Skeletal muscle satellite cell (primary cell): ENCODE measurements around the gene SAMD4A.
"Not testable (repeated sequence)": the region's sequence is repeated elsewhere in the genome, so short reads cannot be mapped to it uniquely, and the experiment has no call there.

Source experiments
- H3K27me3 ChIP-seq: 2 replicates; pipeline ENCODE4 v1.7.0; 2013; ENCODE audit warnings: low read length; ENCODE audit not compliant: control insufficient read depth, insufficient read depth
- H3K36me3 ChIP-seq: 2 replicates; pipeline ENCODE4 v1.7.0; 2013; ENCODE audit warnings: mild to moderate bottlenecking, control low read depth, low read length; ENCODE audit not compliant: insufficient read depth
- H3K4me1 ChIP-seq: 2 replicates; pipeline ENCODE4 v1.7.0; 2013; ENCODE audit warnings: low read length; ENCODE audit not compliant: control insufficient read depth, insufficient read depth
- H3K4me2 ChIP-seq: 2 replicates; pipeline ENCODE4 v1.7.0; 2013; ENCODE audit warnings: mild to moderate bottlenecking, low read length
- H3K4me3 ChIP-seq: 2 replicates; pipeline ENCODE4 v1.7.0; 2013; ENCODE audit warnings: low read length
- H3K9ac ChIP-seq: 2 replicates; pipeline ENCODE4 v1.7.0; 2013; ENCODE audit warnings: mild to moderate bottlenecking, low read depth, low read length, moderate library complexity
- H3K9me3 ChIP-seq: replicated peaks from 2 replicates; pipeline ENCODE4 v1.7.0; 2013; ENCODE audit warnings: mild to moderate bottlenecking, control low read depth, low read length

Gene SAMD4A

DNA sequence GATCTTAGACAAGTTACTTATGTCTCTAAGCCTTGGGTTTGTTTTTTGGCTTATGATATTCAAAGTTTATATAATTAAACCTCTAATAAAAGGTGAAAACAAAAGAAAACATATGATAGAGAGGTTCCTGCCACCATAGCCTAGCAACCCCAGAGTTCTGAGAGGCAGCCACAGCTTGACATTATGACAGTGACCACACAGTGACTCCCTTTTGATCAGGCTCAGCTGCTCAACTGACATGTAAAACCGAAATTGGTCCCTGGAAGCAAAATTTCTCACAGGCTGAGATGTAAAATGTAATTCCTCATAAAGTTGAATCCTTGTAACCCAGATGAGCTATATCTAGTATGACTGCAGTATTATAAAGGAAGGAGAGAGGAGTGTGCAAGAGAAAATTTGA, 227.2 kb downstream of the SAMD4A start:
- H3K36me3 ChIP-seq, result peaks cover 13% of the 10 kb centered on the region
- peaks cover 11% of the 10 kb centered on the region for H3K4me1 ChIP-seq
- H3K9ac ChIP-seq, result no peak overlapping the region
- H3K4me3 ChIP-seq, result no peak overlapping the region
- H3K4me2 ChIP-seq, result no peak overlapping the region
- no peaks in the 10 kb centered on the region for H3K9me3 ChIP-seq
- H3K27me3 ChIP-seq, result no peaks in the 10 kb centered on the region

DNA sequence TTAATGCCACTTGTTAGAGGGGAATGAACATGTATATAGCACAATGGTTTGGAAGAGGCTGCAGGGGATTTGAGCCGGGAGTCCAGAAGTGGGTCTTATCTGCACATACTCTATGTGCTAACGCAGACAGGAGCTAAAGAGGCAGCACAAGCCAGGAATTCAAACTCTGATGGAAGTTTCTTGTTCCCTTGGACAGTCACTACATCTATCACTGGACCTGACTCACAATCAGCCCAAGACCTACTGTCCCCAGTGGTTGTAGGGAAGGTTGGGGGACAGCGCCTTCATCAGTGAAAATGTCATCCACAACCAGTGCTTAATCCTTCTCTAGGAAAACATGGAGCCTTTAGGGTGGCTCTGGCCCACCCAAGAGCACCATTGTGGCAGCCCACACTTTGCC, 227.9 kb downstream of the SAMD4A start:
- no peak overlapping the region for H3K4me3 ChIP-seq
- H3K4me1 ChIP-seq, result peaks cover 11% of the 10 kb centered on the region
- H3K9ac ChIP-seq, result no peak overlapping the region
- H3K36me3 ChIP-seq, result peaks cover 7% of the 10 kb centered on the region
- H3K4me2 ChIP-seq, result no peak overlapping the region
- H3K9me3 ChIP-seq, result no peaks in the 10 kb centered on the region
- no peaks in the 10 kb centered on the region for H3K27me3 ChIP-seq

DNA sequence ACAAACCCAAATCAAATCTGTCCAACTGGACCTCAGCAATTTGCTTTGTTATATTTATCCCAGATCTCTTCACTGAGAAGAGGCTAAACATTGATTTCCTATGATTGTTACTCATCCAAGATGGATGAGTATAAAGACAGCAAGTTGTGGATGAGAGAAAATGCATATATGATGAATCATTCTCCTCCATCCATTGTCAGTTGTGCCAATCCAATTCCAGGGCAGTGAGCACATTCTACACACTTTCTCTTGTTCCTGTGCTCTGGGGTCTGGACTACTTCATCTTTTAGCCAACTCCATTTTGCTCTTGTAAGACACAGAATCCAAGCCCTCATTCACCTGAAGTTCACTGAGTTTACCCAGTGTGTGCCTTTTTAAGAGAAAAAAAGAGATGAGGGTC, 230.0 kb downstream of the SAMD4A start:
- peaks cover 11% of the 10 kb centered on the region for H3K4me1 ChIP-seq
- peak overlapping the region; percentile 36 for H3K4me2 ChIP-seq
- H3K4me3 ChIP-seq, result no peak overlapping the region
- H3K9ac ChIP-seq, result no peak overlapping the region
- H3K27me3 ChIP-seq, result no peaks in the 10 kb centered on the region
- no peaks in the 10 kb centered on the region for H3K9me3 ChIP-seq
- no peaks in the 10 kb centered on the region for H3K36me3 ChIP-seq

DNA sequence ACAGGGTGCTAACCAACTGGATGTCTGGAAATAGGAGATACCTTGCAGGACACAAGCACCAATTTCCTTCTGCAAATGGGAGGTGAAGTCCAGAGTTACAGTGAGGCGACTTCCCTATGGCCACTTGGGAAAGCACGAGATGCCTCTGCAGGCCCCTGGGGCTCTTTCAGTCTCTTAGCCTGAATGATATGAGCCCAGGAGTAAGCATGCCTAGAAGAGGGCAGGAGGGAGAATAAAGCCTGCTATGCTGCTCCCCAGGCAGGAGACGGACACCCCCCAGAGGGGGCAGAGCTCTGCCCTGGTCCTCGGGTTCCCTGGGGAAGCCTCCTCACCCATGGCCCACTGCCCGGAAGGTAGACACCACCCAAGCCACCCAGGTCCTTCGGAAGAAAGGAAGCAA, 230.6 kb downstream of the SAMD4A start:
- no peaks in the 10 kb centered on the region for H3K27me3 ChIP-seq
- no peak overlapping the region for H3K4me3 ChIP-seq
- H3K9ac ChIP-seq, result no peak overlapping the region
- no peaks in the 10 kb centered on the region for H3K9me3 ChIP-seq
- H3K4me2 ChIP-seq, result no peak overlapping the region
- no peaks in the 10 kb centered on the region for H3K36me3 ChIP-seq
- peaks cover 11% of the 10 kb centered on the region for H3K4me1 ChIP-seq

DNA sequence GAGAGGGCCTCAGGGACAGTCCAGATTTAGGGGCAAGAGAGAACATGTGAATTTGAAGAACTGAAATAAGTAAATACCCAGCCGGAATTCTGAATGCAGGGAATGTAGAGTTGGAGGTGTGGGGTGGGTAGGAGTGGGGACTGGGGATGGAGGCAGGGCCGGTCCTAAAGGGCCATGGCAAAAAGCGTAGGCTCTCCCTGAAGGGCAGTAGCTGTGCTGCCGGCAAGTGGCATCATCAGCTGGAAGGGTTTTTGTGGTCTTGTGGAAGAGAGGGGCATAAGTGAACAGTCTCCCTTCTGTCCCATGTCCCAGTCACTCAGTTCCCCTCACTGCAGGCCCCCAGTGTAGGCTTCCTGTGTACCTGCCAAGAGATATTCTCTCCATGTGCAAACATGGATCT, 231.1 kb downstream of the SAMD4A start:
- no peak overlapping the region for H3K4me3 ChIP-seq
- peaks cover 4% of the 10 kb centered on the region for H3K27me3 ChIP-seq
- H3K9me3 ChIP-seq, result no peaks in the 10 kb centered on the region
- H3K9ac ChIP-seq, result no peak overlapping the region
- peaks cover 11% of the 10 kb centered on the region for H3K4me1 ChIP-seq
- no peak overlapping the region for H3K4me2 ChIP-seq
- no peaks in the 10 kb centered on the region for H3K36me3 ChIP-seq

DNA sequence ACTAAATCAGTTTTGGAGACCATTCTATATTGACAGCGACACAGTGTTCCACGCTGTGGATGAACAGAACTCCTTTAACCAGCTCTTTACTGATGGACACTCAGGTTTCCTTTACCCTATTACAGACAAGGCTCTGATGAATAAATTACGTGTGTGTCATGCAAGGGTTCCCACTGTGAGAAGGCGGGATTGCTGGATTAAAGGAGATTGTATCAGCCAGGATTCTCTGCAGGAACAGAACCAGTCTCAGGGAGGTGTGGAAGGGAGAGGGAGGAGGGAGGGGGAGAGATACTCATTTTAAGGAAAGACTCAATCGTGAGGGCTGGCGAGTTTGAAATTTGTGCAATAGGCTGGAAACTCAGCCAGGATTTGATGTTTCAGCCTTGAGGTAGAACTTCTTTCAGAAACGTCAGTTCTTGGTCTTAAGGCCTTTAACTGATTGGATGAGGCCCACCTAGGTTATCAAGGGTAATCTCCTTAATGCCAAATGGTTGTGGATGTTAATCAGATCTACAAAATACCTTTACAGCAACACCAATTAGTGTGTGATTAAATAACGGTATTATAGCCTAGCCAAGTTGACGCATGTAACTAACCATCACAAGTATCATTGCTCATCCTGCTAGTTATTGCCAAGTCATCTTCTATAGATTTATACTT, 231.7 kb downstream of the SAMD4A start:
- Histone ChIP-seq H3K27me3 (peaks cover 6% of the 10 kb centered on the region), H3K36me3 (no peaks in the 10 kb centered on the region), H3K4me2 (no peak overlapping the region), H3K4me1 (peaks cover 11% of the 10 kb centered on the region), H3K4me3 (no peak overlapping the region), H3K9me3 (no peaks in the 10 kb centered on the region), H3K9ac (no peak overlapping the region)

DNA sequence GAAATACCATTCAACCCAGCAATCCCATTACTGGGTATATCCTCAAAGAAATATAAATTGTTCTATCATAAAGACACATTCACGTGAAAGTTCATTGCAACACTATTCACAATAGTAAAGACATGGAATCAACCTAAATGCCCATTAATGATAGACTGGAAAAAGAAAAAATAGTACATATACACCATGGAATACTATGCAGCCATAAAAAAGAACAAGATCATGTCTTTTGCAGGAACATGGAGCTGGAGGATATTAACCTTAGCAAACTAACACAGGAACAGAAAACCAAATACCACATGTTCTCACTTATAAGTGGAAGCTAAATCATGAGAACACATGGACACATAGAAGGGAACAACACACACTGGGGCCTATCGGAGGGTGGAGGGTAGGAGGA, 234.6 kb downstream of the SAMD4A start:
- peaks cover 13% of the 10 kb centered on the region for H3K4me1 ChIP-seq
- not testable (repeated sequence) for H3K36me3 ChIP-seq, H3K27me3 ChIP-seq, H3K9me3 ChIP-seq, H3K4me3 ChIP-seq, H3K4me2 ChIP-seq, H3K9ac ChIP-seq

DNA sequence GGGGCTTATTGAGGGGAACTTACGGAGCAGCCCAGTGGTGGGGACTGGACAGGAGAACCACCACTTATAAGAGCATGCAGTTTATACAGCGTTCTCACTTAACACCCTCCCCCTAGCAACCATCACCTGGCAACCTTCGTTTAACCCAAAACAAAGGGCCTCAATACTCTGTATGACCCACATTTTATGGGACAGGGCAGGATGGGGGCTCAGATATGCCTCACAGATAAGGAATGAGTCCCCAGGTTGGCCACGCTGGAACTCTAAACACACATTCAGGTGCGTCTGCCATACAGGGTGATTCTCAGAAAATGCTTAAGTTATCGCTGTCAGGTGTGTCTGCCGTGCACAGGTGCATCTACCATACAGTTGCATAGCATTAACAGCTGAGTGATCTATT, 236.5 kb downstream of the SAMD4A start:
- peaks cover 4% of the 10 kb centered on the region for H3K4me1 ChIP-seq
- H3K9me3 ChIP-seq, result no peaks in the 10 kb centered on the region
- no peaks in the 10 kb centered on the region for H3K36me3 ChIP-seq
- H3K4me2 ChIP-seq, result no peak overlapping the region
- H3K4me3 ChIP-seq, result no peak overlapping the region
- peaks cover 6% of the 10 kb centered on the region for H3K27me3 ChIP-seq
- H3K9ac ChIP-seq, result no peak overlapping the region

DNA sequence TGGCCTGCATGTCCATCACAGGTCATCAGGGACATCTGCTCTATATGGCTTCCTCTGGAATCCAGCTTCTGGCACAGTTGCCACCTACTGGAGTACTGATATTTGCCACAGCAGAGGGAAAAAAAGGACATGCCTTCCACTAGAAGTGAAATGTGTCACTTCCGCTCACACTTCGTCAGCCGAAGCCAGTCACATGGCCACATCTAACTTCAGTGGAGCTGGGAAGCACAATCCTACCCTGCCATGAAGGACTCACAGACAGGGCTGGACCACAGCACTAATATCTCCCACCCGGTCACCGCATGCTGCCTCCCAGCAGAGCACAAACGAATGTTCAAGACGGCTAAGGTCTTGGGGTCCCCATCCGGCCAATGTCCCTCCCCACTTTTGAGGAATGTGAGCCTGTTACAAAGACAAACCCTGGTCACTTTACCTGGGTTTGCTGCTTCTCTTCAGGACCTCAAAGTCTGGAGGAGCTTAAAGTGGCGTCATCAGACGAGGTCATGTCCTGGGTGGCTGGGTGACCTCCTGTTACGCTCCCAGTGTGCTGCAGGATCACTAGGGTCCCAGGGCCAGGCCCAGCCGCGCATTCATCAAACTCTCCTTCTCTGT, 237.1 kb downstream of the SAMD4A start:
- no peak overlapping the region for H3K4me2 ChIP-seq
- H3K4me1 ChIP-seq, result peaks cover 4% of the 10 kb centered on the region
- peaks cover 6% of the 10 kb centered on the region for H3K27me3 ChIP-seq
- H3K4me3 ChIP-seq, result no peak overlapping the region
- H3K9me3 ChIP-seq, result no peaks in the 10 kb centered on the region
- H3K9ac ChIP-seq, result no peak overlapping the region
- H3K36me3 ChIP-seq, result no peaks in the 10 kb centered on the region

DNA sequence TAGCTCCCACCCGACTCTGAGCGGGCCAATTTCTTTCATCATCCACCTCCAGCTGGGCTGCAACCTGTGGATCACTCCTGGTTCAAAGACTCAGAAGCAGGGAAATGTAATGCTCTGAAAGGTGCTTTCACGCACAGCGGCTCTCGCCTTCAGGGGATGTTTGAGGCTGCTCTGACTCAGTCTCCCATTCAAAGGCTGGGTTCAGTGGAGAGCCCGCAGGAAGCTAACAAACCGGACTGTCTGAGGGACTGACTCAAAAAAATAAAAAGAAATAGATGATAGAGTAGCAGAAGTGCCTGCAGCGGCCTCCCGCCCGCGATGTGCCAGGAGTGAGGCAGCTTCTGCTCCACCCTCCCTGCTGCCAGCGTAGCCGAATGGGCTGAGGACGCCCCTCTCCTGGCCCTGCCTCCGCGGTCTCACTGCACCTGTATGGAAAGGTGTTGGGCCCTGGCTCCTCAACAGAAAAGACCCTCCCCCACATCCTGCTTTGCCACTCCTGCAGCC, 237.7 kb downstream of the SAMD4A start:
- Histone ChIP-seq H3K4me2 (no peak overlapping the region), H3K9me3 (no peaks in the 10 kb centered on the region), H3K4me1 (peaks cover 4% of the 10 kb centered on the region)

DNA sequence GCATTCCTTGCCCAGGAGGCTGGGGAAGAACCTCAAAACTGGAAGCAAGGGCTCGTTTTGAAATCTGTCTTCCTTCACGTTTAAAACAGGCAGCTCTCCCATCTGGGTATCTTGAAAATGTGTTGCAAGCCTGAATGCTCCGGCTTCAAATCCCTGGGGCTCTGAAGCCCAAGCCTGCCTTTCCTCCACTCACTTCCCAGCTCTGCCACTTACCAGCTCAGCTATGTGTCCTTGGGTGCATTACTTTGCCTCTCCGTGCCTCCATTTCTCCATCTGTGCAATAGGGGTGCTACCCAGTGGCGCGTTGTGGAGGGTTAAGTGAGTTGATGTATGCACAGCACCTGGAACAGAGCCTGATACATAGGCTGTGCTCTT, 238.1 kb downstream of the SAMD4A start:
- Histone ChIP-seq H3K27me3 (peaks cover 6% of the 10 kb centered on the region), H3K9me3 (no peaks in the 10 kb centered on the region), H3K36me3 (no peaks in the 10 kb centered on the region), H3K4me2 (no peak overlapping the region), H3K4me3 (no peak overlapping the region), H3K4me1 (peaks cover 4% of the 10 kb centered on the region), H3K9ac (no peak overlapping the region)

More for the DNA sequence above, 237.7 kb downstream of the SAMD4A start:
- Histone ChIP-seq H3K27me3 (peaks cover 6% of the 10 kb centered on the region), H3K9ac (no peak overlapping the region), H3K4me3 (no peak overlapping the region), H3K36me3 (no peaks in the 10 kb centered on the region)
